Fibroblast of the conjunctiva (primary cell): ENCODE results near the gene TCP11.

ENCODE experiments used
- DNase-seq: peaks from one replicate; pipeline ENCODE4 v3.0.0-alpha.2; 2010; ENCODE audit warnings: low read depth

The TCP11 gene

GRCh38 chr6:35080821-35081425, 60.2 kb downstream of the TCP11 start:
- DNase-seq: no peak

GRCh38 chr6:35080016-35080680, 61.0 kb downstream of the TCP11 start:
- DNase-seq: no peak

GRCh38 chr6:35079311-35080000, 61.7 kb downstream of the TCP11 start:
- no peak for DNase-seq

- no peak for DNase-seq
Measured at GRCh38 chr6:35078896-35079295, 62.2 kb downstream of the TCP11 start.

- no peak for DNase-seq
Measured at GRCh38 chr6:35078226-35078850, 62.8 kb downstream of the TCP11 start.

GRCh38 chr6:35077713-35078105, 63.4 kb downstream of the TCP11 start:
- no peak for DNase-seq

- no peak for DNase-seq
Measured at GRCh38 chr6:35076997-35077712, 64.0 kb downstream of the TCP11 start.

GRCh38 chr6:35073766-35074471, 67.2 kb downstream of the TCP11 start:
- DNase-seq: no peak

GRCh38 chr6:35073211-35073610, 67.9 kb downstream of the TCP11 start:
- DNase-seq: no peak

- DNase-seq: no peak
Measured at GRCh38 chr6:35072698-35073055, 68.5 kb downstream of the TCP11 start.

GRCh38 chr6:35072051-35072697, 69.0 kb downstream of the TCP11 start:
- DNase-seq: no peak

GRCh38 chr6:35071347-35071994, 69.7 kb downstream of the TCP11 start:
- no peak for DNase-seq

- DNase-seq: no peak
Measured at GRCh38 chr6:35070111-35070510, 71.0 kb downstream of the TCP11 start.

GRCh38 chr6:35069262-35069661, 71.9 kb downstream of the TCP11 start:
- DNase-seq: no peak

GRCh38 chr6:35068644-35069043, 72.5 kb downstream of the TCP11 start:
- DNase-seq: no peak

GRCh38 chr6:35068206-35068605, 72.9 kb downstream of the TCP11 start:
- DNase-seq: no peak
